CD4-positive, alpha-beta T cell treated with Interleukin-6 for 4 hours (primary cell): ENCODE results near the gene LSR.
A peak's percentile ranks its signal among the peaks of the same experiment; 100 is the strongest.
"Not testable (repeated sequence)": the region's sequence is repeated elsewhere in the genome, so short reads cannot be mapped to it uniquely, and the experiment has no call there.

ENCODE experiments used
- DNase-seq: peaks from one replicate; pipeline ENCODE4 v3.0.0-alpha.2; 2020; ENCODE audit warnings: mixed read lengths

Gene LSR

GRCh38 chr19:35217649-35217990, 31.2 kb upstream of the LSR start:
- DNase-seq, result no peak

- DNase-seq, result no peak
Observed at GRCh38 chr19:35219008-35219407, 29.8 kb upstream of the LSR start.

GRCh38 chr19:35220315-35220921, 28.4 kb upstream of the LSR start:
- DNase-seq, result no peak

GRCh38 chr19:35220973-35221590, 27.7 kb upstream of the LSR start:
- not testable (repeated sequence) for DNase-seq

GRCh38 chr19:35222373-35223015, 26.3 kb upstream of the LSR start:
- DNase-seq, result no peak

GRCh38 chr19:35223084-35223790, 25.6 kb upstream of the LSR start:
- no peak for DNase-seq

- no peak for DNase-seq
Observed at GRCh38 chr19:35223862-35224505, 24.8 kb upstream of the LSR start.

GRCh38 chr19:35224681-35225571, 23.9 kb upstream of the LSR start:
- DNase-seq, result no peak

- DNase-seq, result no peak
Observed at GRCh38 chr19:35225951-35226350, 22.9 kb upstream of the LSR start.

GRCh38 chr19:35226748-35227147, 22.1 kb upstream of the LSR start:
- no peak for DNase-seq

GRCh38 chr19:35228177-35228930, 20.4 kb upstream of the LSR start, which contains the start of gene FAM187B:
Gene FAM187B (minus strand): TSS chr19:35228739. CDS start chr19:35228680, 59 bp downstream.
- DNase-seq, result no peak

GRCh38 chr19:35229601-35230000, 19.2 kb upstream of the LSR start:
- no peak for DNase-seq

- DNase-seq, result no peak
Observed at GRCh38 chr19:35231956-35232645, 16.7 kb upstream of the LSR start.

- DNase-seq, result no peak
Observed at GRCh38 chr19:35232912-35233311, 15.9 kb upstream of the LSR start.

- DNase-seq, result peak; percentile 66
Observed at GRCh38 chr19:35236638-35237400, 12.0 kb upstream of the LSR start.

GRCh38 chr19:35239597-35239996, 9.2 kb upstream of the LSR start:
- not testable (repeated sequence) for DNase-seq

- DNase-seq, result peak; percentile 54
Observed at GRCh38 chr19:35240327-35240726, 8.5 kb upstream of the LSR start.

GRCh38 chr19:35241417-35241816, 7.4 kb upstream of the LSR start:
- DNase-seq, result no peak

GRCh38 chr19:35246466-35247092, 2.2 kb upstream of the LSR start:
- no peak for DNase-seq
